Measurements from ENCODE around the gene TMEM59L.
"Not testable (repeated sequence)": the region's sequence is repeated elsewhere in the genome, so short reads cannot be mapped to it uniquely, and the experiment has no call there.

The TMEM59L gene

DNA sequence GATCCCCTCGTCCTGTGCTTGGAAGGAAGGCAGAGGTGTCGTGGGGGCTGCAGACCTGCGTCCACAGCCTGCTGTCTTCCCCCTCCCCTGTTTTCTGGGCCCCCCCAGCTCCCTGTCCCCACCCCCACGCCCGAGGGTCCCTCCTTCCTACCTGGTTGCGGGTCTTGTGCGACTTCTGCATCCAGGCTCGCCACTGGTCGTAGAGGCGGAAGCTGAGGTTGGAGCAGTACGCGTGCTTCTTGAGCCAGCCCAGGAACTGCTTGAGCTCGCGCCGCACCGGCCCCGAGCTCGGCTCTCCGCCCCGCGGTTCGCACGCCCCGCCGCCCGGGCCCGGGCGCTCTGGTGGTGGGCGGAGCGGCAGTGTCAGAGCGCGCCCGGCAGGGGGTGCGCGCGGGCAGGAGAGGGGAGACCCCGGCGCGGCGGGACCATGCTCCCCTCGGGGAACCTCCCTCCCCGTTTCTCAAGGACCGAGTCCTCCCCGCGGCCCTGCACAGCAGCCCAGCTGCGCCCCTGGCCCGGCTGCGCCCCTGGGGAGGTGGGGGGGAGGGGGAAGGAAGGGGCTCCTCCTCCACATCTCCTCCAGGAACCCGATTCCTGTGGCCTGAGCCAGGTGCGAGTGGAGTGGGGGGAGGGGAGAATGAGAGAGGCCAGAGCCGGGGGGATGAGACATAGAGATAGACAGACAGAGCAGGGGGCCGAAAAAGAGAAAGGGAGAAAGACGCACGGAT is 18.4 kb upstream of the TMEM59L start:
- peak; percentile 69 to 79 for DNase-seq

DNA sequence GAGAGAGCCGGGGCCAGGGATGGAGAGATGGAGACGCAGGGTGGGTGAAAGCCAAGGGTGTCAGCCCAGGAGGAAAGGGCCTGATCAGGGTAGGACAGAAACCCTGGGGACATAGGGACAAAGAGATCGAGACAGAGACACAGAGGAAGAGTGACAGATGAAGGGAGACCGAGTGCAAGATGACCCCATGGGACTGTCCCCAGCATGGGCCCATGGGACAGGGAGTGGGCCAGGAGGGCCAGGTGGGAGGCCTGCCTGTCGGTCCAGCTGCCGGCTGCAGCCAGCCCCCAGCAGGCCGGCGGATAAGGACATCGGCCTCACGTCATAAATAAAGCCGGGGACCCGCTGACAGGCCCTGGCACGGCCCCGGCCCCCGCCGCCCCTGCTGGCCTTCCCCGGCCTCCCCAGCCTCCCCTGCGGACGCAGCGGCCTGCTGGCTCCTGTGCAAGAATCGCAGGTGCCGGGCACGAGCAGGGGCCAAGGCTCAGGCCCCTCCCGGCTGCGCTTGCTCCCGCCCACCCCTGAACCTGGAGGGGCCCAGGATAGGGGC is 17.8 kb upstream of the TMEM59L start:
- DNase-seq, result no peak

DNA sequence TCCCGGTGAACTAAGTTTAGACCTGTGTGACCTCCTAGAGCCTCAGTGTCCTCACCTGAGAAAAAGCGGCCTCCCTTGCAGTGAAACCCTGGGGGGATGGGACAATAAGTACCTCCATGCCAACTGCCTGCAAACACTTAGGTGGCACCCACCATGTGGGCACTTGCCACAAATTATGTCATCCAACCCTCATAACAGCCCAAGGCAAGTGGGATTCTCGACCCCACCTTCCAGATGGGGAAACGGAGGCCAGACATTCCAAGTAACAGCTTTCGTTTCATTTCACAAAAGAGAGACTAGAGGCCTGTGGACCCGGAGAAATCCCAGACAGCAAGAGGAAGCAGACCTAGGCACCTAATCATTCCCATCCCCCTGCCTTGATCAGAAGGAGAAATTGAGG is 17.2 kb upstream of the TMEM59L start:
- no peak for DNase-seq

DNA sequence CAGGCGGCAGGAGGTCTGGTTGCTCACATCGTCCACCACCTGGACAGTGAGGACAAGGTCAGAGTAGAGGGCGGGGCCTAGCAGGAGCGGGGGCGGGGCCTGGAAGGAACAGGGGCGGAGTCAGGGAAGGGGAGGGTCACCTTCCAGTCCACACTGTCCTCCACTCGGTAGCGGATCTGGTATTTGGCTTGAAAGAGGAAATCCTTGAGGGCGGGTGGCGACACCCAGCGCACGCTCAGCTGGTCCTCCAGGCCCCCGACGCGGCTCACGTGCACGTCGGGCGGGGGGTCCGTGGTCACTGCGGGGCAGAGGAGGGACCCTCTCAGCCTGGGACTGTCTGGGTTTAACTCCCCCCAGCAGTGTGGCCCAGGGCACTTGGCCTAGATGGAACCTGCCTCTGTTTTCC is 15.9 kb upstream of the TMEM59L start:
- DNase-seq, result no peak

DNA sequence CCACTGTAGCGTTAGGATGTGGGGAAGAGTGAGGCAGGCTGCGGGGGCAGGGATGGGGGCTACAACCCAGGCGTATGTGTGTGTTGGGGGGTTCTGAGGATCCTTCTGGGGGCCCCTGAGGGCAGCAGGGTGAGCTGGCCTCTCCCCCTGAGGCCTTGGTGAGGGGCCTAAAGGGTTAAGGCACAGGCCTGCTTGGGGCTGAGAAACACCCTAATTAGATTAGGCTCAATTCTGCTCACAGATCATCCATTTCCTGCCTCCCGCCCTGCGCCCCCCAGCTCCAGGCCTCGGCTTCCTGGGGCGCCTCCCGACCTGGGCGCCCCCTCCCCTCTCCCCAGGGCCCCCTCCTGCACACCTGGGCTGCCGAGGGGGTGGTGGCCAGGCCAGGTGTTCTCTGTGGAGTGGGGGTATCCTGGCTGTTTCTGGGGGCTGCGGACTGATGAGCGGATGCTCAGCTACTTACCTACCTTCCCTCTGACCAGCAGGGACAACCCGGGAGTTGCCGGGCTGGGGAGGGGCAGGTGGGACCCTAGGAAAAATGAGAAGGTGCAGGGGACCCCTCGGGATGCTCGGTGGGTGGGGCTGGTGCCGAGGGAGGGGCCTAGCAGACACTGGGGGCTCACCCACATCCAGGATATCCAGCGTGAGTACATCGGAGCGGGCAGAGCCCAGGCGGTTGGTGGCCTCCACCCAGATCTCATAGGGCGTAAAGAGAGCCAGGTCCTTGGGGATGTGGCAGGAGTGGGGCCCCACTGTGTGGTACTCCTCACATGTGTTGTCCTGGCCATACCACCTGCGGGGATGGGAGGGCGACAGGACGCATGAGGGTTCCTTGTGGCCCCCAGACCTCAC is 14.6 kb upstream of the TMEM59L start:
- no peak for DNase-seq

DNA sequence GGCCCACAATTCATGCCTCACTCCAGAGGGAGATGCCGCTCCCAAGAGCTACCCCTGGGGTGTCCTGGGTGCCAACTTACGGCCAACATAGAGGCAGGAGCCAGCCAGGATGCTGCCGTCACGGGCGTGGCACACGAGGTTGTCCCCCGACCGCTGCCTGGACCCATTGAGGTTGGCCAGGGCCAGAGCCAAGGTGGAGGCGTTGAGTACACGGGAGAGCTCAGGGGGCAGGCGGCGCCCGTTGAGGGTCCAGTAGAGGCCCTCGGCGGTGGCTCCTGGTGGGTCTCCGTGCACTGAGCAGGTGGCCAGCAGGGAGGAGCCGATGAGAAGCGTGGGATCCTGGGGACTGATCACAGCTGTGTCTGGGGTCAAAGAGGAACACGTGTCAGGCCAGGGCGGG is 13.2 kb upstream of the TMEM59L start:
- DNase-seq, result no peak

DNA sequence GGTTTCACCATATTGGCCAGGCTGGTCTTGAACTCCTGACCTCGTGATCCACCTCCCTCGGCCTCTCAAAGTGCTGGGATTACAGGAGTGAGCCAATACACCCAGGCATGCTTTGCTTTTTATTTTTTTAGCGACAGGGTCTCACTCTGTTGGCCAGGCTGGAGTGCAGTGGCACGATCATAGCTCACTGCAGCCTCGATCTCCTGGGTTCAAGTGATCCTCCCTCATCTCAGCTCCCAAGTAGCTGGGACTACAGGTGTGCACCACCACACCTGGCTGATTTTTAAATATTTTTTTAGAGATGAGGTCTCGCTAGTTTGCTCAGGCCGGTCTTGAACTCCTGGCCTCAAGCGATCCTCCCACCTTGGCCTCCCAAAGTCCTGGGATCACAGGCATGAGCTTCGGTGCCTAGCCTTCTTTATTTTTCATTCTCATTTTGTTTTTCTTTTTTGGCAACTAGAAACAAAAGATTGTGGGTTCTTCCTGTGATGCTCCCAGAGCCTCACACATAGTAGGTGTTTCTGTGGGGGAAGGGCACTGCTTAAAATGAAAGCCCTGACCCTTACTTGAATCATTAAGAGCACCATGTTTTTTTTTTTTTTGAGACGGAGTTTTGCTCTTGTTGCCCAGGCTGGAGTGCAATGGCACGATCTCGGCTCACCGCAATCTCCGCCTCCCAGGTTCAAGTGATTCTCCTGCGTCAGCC is 11.8 kb upstream of the TMEM59L start:
- DNase-seq, result not testable (repeated sequence)

DNA sequence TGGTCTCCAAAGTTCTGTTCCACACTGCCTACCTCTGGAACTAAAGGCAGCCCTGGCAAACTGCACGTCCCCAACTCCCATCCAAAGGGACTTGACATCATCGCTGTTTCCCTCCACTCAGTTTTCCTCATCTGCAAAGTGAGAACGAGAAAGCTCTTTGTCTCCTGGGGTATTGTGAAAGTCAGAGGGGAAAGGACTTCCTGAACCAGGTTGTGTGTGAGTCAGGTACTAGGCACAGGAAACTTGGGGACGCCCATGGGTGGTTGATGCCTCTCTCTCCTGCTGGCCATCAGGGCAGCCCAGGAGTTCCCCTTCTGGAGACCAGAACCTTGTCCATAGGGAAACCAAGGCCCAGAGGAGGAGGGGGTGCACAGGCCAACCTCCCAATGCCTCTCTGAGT is 10.8 kb upstream of the TMEM59L start:
- no peak for DNase-seq

DNA sequence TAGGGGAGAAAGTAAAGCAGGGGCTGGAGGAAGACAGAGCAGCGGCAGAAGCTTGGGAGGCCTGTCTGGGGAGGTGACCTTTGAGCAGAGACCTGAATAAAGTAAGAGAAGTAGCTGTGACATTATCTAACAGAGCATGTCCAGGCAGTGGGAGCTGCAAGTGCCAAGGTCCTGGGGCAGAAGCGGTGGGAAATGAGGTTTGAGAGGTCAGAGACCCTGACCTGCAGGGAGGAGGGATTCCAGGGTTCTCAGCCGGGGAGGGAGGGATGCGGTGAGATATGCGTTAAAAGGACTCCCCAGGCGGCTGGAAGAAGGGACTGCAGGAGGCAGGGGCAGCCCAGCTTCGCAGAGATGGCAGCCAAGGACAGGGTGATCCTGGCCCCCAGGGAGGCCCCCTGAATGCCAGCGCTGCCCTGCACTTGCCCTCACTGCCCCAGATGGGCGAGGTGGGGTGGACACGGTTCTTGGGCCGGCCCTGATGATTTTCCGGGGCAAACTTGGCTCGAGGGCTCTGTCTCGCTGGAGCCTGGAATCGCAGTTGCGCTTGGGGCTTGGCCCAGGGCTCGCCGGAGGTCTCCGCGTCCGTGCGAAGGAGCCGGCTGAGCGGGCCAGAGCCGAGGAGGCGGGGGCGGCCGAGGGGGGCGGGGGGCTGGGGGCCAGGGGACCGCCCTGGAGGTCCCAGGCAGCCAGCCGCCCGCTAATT is 9.3 kb upstream of the TMEM59L start:
- DNase-seq, result no peak

DNA sequence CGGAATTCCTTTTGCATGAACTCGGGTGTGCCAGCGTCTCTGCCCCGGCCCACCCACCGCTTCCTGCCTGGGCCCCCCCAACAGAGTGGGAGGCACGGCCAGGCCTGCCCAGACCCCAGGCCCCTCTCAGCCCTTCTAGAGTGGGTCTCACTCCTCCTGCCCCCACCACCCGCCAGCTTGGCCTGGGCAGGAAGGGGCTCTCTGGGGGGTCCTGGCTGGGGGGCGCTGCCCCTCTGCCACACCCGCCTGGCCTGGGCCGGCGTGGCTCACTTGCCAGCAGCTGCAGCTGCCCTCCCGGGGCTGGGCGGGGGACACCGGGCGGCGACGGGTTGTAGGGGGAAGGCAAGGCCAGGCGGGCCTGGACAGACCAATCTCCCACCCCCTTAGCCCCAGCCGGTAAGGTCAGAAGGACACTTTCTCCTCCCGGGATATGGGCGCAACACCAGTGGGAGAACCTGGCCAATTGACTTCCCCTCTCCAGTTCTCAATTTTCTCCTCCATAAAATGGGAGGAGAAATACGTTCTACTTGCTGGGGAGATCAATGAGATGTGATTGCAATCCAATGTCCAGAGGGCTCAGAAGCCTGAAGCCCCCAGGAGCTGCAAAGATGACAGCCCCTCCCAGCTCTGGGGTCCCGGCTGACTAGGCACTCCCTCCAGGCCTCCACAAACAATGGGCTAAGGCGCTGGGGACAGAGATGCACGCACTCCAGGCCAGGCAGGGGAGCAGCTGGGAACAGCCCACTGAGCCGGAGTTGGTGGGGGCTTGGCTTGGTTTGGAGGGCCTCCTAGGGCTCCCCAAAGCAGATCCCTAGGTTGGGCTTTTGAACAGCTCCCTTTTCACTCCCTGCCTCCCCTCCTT is 8.5 kb upstream of the TMEM59L start:
- DNase-seq, result no peak

DNA sequence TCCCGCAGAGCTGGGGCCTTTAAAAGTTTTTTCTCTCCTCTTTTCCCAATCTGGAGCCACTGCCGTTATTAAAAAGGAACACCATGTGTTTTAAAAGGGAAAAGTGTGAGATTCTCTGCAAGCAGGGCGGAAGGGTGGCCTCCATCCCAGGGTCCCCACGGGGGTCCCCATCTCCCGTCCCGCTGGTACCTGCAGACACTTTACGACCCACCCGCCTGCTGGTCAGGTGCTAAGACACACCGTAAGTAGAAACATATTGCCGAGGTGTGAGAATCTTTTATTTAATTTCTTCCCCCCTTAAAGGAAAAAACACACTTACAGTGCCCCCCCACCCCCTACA is 7.9 kb upstream of the TMEM59L start:
- DNase-seq, result no peak

DNA sequence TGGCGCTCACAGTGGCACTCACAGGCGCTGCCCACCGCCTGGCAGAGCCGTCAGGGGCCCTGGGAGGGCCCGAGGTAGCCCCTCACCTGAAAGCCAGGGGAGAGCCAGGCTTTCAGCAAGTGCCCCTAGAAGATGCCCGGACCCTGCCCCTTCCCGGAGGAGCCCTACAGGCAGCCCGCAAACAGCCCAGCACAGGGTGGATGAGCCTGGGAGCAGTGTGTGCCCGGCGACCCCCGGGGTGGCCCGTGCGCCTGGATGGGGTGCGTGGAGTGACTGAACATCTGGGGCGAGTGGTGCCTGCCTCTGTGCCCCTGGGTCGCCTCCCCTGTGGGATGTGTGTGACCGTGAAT is 7.5 kb upstream of the TMEM59L start:
- no peak for DNase-seq

DNA sequence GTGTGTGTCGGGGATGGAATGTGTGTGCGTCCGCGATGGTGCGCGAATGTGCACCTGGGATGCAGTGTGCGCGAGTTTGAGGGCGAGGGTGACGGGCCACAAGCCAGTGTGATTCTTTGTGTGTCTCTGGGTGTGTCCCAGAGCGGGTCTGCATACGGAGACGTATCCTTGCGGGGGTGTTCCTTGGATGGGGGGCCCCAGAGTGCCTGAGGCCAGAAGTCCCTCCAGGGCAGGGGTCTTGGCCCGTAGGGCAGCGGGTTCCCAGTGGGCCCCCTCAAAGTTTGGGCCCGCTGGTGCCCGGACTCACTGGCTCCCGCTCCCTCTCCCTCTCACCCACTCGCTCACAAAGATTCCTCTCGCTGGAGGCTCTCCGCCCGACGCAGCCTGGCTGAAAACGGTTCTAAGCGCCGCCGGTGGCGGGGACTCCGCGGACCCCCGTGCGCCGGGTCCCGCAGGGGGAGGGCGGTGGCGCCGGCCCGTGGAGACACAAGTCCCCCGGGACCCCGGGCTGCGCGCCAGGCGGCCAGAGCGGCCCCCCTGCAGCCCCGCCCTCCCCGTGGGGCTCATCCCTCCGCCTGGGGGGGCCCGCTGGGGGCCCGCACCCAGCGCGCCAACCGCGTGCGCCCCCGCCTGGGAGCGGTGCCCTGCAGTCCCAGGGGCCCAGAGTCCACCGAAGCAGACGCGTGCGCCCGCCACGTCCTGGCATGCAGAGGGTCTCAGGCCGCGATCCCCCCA is 7.0 kb upstream of the TMEM59L start:
- DNase-seq, result no peak

DNA sequence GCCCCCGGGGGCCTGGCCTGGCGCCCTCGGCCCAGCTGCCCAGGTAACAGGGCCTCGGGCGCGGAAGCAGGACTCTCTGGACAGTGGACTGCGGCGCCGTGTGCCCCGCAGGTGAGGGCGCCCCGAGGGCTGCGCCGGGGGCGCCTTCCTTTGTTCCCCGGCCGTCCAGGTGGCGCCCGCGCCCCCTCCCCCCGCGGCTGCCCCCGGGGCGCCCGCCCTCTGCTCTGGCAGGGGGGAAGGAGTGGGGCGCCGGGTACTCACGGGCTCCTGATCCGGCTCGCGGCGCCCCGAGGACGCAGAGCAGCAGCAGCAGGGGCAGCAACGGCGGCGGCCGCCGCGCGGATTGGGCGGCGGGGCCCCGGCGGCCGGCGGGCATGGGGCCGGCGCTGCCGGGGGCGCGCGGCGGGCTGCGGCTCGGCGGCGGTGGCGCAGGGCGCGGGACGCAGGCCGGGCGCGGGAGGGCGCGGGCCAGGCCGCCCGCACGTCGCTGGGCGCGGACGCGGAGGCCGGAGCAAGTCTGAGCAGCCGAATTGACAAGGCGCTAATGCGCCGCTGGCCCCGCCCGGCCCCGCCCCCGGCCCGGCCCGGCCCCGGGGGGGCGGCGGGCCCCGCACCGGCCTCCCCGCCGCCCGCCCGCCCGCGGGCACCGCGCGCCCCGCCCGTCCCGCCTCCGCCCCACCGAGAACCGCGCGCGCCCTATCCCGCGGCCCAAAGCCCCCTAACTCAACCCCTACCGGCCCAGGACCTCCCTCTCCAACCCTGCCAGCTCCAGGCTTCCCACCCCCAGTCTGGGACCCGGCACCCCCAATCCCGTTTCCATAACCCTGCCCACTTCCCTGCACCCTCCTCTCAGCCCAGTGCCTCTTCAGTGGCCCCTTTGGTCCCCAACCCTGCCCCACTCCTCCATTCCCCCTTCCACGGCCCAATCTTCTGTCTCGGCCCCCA is 6.1 kb upstream of the TMEM59L start, which contains the start of gene CRLF1:
Gene CRLF1, minus strand, starts transcription at position 519 of the 945 bp plus-strand sequence. Its CDS starts 143 bp downstream, at position 376.
- DNase-seq, result no peak

DNA sequence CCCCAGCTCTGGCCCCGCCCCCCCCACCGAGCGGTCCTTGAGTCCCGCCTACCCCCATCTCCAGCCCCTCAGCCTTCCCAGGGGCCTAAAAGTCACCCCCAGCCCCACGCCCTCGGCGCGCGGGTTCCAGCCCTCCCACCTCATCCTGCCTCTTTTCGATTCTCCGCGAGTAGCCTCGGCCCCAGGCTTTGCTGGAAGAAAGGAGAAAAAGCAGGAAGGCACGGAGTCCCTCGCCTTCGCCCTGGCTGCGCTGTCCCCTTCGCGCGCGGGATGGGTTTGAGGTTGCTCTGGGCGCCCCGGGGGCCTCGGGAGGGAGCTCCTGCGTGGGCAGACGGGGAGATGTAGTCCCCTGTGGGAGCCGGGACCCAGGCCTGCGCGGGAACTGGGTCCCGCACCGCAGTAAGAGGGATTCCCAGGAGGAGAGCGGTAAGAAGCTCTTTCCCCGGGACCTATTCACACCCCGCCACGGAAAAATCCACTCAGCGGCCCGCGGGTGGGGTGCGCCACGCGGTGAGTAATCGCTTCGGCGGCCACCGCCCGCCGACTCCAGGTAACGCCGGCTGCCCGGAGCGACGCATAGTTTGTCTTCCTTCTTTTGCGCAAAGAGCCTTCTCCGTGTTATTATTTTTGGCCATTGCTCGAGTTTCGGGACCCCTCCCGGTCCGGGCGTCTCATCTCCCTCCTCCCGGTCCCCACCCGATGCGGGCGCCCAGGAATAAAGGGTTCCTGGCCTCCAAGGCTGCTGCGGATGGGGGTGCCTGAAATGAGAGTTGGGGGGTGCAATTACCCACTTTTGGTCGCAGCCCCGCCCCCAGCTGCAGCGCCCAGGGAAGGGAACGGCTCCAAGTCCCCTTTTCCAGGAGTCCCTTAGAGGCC is 5.2 kb upstream of the TMEM59L start:
- peak in 1 of 2 experiments; percentile 57 for DNase-seq

DNA sequence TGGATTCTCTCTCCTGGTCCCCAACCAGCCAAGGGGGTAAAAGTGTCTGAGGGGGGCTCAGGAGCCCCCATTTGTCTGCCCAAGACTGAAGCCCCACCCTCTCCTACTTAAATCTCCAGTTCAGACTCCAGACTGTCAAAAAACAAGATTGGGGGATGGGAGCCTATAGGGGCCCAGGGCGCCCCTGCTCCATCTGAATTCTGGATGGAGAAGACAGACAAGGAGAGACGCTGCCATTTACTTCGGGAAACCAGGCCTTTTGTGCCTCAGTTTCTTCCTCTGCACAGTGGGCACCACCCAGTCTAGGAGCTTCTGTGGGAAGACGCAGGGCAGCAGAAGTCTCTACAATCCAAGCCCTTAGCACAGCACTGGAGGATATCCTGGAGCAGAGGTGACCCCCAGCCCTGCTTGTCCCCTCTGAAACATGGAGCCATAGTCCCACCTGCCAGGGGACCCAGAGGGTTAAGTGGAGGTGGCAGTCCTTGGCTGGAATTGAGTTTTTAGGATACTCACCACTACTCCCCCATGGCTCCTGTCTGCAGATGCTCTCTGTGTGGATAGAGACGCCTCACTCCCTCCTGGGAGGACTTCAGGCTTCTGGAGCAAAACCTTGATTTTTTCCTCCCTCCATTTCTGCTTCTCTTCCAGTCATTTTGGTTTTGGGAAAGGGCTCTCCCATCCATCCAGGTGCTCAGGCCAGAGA is 4.4 kb upstream of the TMEM59L start:
- DNase-seq, result no peak

DNA sequence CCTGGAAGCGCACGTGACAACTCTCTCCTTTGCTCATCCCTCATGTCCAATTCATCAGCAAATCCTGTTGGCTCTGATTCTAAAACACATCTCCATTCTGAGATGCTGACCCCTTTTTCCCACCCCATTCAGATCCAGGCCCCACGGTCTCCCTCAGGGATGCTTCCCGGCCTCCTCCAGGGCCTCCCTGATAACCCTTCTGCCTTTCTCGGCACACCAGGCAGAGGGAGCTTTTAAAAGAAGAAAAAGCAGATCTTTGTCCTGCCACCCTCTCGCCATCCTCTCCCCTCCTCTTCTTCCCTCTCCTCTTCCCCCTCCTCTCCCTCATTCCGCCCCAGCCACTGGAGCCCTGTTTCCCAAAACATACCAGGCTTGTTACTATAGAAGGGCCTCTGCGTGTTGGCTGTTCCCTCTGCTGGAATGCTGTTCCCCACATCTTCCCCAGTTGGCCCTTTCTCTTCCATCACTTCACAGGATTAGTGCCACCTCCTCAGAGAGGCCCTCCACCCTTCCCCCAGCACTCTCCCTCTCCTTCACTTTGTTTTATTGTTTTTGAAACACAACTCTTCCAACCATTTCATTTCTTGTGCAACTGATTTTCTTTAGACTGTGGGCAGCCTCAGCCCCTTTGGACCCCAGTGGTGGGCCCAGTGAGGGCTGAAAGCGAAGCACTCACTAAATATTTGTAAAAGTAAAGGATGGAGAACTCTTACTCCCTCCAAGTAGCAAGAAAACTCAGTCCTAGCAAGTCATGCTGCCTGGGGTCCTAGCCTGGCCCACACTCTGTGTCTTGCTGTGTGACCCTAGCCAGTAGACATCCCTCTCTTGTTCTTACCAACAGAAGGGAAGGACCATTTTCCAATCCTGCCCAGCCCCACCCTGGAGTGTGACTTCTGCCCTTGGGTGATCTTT is 3.6 kb upstream of the TMEM59L start:
- DNase-seq, result no peak
